ENCODE measurements around the gene FOXQ1. TPM values are rescaled to one million over a fixed set of nuclear protein-coding genes. Genes with fewer than 3 reads are reported as not detected.
A peak's percentile ranks its signal among the peaks of the same experiment; 100 is the strongest.

The FOXQ1 gene
- total RNA-seq, 1 experiment from 2014 or later: 55.8 TPM

DNA sequence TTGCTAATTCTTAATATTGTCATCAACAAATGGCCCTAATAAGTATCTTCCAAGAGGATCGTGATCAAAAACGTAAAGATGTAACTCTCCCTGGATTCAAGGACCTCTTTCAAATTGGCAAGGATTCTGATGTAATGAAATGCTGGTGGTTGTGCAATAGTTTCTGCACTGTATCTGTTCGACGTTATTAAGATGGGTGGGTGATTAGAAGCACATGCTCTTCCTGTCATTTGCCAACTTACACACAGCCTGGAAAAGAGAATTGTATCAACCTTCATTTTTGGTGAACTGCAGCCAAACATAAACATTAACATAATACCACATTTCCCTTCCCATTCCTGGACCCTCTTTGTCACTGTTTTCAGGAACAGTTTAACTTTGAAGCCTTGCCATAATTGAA lies 9.8 kb downstream of the FOXQ1 start:
- no peak for DNase-seq
- no TSS peak for BruUV-seq (replicated peaks)
- Histone ChIP-seq H3K27me3 (ENCODE audit: insufficient read depth, low read depth) (no peaks in the 10 kb centered on the region), H3K9me3 (ENCODE audit: insufficient read depth, low read depth) (no peaks in the 10 kb centered on the region), H2AFZ (no peak overlapping the region), H3K79me2 (ENCODE audit: low read depth) (0 out of 2 replicates have a peak, but pooled peaks cover 7% of the 10 kb centered on the region), H3K4me1 (replicated peaks; ENCODE audit: insufficient read depth) (peaks cover 55% of the 10 kb centered on the region), H3K36me3 (ENCODE audit: low read depth) (no peaks in the 10 kb centered on the region), H3K4me3 (no peak overlapping the region), H3K4me2 (peak overlapping the region; percentile 74), H3K9me2 (ENCODE audit: insufficient read depth) (no peaks in the 10 kb centered on the region), H4K20me1 (ENCODE audit: insufficient read depth) (no peaks in the 10 kb centered on the region), H3K27ac (peak overlapping the region; percentile 100), H3F3A (ENCODE audit: insufficient read depth, low read depth) (peaks cover 64% of the 10 kb centered on the region)
- POLR2A ChIA-PET (ENCODE audit: unreplicated experiment): no interaction called here
- no peak for TF ChIP-seq EZH2 (IDR thresholded peaks at IDR 0.05; ENCODE audit: low read depth)
- TF ChIP-seq, protein P1, sequence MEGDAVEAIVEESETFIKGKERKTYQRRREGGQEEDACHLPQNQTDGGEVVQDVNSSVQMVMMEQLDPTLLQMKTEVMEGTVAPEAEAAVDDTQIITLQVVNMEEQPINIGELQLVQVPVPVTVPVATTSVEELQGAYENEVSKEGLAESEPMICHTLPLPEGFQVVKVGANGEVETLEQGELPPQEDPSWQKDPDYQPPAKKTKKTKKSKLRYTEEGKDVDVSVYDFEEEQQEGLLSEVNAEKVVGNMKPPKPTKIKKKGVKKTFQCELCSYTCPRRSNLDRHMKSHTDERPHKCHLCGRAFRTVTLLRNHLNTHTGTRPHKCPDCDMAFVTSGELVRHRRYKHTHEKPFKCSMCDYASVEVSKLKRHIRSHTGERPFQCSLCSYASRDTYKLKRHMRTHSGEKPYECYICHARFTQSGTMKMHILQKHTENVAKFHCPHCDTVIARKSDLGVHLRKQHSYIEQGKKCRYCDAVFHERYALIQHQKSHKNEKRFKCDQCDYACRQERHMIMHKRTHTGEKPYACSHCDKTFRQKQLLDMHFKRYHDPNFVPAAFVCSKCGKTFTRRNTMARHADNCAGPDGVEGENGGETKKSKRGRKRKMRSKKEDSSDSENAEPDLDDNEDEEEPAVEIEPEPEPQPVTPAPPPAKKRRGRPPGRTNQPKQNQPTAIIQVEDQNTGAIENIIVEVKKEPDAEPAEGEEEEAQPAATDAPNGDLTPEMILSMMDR (conservative IDR thresholded peaks at IDR 0.05): no peak
- intact Hi-C loops (cut with micrococcal nuclease; ENCODE audit: unreplicated experiment): no loop called here
- CTCF ChIA-PET: no interaction called here

DNA sequence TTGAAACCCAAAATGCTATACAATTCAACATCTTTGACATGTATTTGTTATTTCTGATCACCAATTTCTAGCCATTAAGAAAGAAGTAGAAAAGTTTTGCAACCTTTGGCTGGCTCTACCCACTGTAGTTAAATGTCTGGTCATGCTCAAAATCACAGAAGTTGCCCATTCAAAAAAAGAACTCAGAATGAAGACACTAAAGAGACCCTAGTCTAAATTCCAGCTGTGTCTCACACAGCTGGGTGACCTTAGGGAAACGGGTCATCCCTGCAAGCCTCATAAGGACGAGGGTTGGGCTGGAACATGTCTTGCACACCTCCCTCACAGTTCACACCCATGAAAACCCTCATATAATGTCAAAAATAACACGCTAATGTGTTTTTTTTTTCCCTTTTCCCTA lies 10.3 kb downstream of the FOXQ1 start:
- ChIA-PET CTCF (no interaction called here), POLR2A (ENCODE audit: unreplicated experiment) (interaction anchor here (0.8 kb wide), 1 partner anchor 11 kb away, joined by 12 read pairs; no protein-coding TSS in a partner anchor)
- H3K9me3 ChIP-seq (ENCODE audit: insufficient read depth, low read depth): no peaks in the 10 kb centered on the region
- no peak overlapping the region for H3K4me3 ChIP-seq
- intact Hi-C loops (cut with micrococcal nuclease; ENCODE audit: unreplicated experiment): no loop called here
- BruUV-seq (replicated peaks): no TSS peak
- peaks cover 65% of the 10 kb centered on the region for H3F3A ChIP-seq (ENCODE audit: insufficient read depth, low read depth)
- no peaks in the 10 kb centered on the region for H3K36me3 ChIP-seq (ENCODE audit: low read depth)
- H2AFZ ChIP-seq: no peak overlapping the region
- no peaks in the 10 kb centered on the region for H3K9me2 ChIP-seq (ENCODE audit: insufficient read depth)
- DNase-seq: no peak
- no peak for TF ChIP-seq EZH2 (IDR thresholded peaks at IDR 0.05; ENCODE audit: low read depth)
- TF ChIP-seq, protein P1 (conservative IDR thresholded peaks at IDR 0.05): no peak
- H4K20me1 ChIP-seq (ENCODE audit: insufficient read depth): no peaks in the 10 kb centered on the region
- 0 out of 2 replicates have a peak, but pooled peaks cover 7% of the 10 kb centered on the region for H3K79me2 ChIP-seq (ENCODE audit: low read depth)
- peaks cover 58% of the 10 kb centered on the region for H3K4me1 ChIP-seq (replicated peaks; ENCODE audit: insufficient read depth)
- H3K27ac ChIP-seq: peak overlapping the region; percentile 100
- H3K4me2 ChIP-seq: peak overlapping the region; percentile 74
- H3K27me3 ChIP-seq (ENCODE audit: insufficient read depth, low read depth): no peaks in the 10 kb centered on the region

DNA sequence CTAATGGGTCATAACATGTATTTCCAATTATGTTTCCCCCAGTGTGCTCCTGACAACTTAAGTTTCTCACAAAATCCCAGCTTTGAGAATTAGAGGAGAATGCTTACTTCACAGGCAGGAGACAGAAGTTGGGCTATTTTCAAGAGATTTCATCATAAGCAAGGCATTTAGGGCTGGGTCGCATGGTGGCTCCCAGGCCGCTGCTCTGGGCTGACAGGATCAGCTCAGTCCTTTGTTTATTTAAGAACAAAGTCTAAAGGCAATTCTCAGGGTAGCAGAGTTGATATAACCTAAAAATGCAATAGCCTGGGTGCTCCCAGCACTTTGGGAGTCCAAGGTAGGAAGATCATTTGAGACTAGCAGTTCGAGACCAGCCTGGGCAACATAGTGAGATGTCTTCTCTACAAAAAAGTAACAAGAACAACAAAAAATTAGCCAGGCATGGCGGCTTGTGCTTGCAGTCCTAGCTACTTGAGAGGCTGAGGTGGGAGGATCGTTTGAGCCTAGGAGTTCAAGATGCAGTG lies 10.9 kb downstream of the FOXQ1 start:
- Histone ChIP-seq H3K9me2 (ENCODE audit: insufficient read depth) (no peaks in the 10 kb centered on the region), H3F3A (ENCODE audit: insufficient read depth, low read depth) (peaks cover 59% of the 10 kb centered on the region), H3K4me1 (replicated peaks; ENCODE audit: insufficient read depth) (peaks cover 64% of the 10 kb centered on the region), H2AFZ (no peak overlapping the region), H3K9me3 (ENCODE audit: insufficient read depth, low read depth) (no peaks in the 10 kb centered on the region), H3K36me3 (ENCODE audit: low read depth) (no peaks in the 10 kb centered on the region), H3K27me3 (ENCODE audit: insufficient read depth, low read depth) (no peaks in the 10 kb centered on the region), H3K4me3 (no peak overlapping the region), H3K79me2 (ENCODE audit: low read depth) (0 out of 2 replicates have a peak, but pooled peaks cover 7% of the 10 kb centered on the region), H3K4me2 (peak overlapping the region; percentile 74), H4K20me1 (ENCODE audit: insufficient read depth) (no peaks in the 10 kb centered on the region), H3K27ac (peak overlapping the region; percentile 100)
- BruUV-seq (replicated peaks): no TSS peak
- ChIA-PET POLR2A (ENCODE audit: unreplicated experiment) (interaction anchor here (0.8 kb wide), 1 partner anchor 11 kb away, joined by 12 read pairs; no protein-coding TSS in a partner anchor), CTCF (no interaction called here)
- TF ChIP-seq, protein P1 (conservative IDR thresholded peaks at IDR 0.05): no peak
- no peak for TF ChIP-seq EZH2 (IDR thresholded peaks at IDR 0.05; ENCODE audit: low read depth)
- peak; percentile 36 to 63 for DNase-seq
- intact Hi-C loops (cut with micrococcal nuclease; ENCODE audit: unreplicated experiment): no loop called here

All from PC-9 (cell line).